GM12892 (cell line): ENCODE measurements around the gene C2orf74.

Source experiments
- POLR2A ChIP-seq: IDR thresholded peaks from 2 replicates; pipeline ENCODE4 v1.6.1; 2011; ENCODE audit warnings: low read depth, low read length, control low read depth
- POLR2AphosphoS5 ChIP-seq: IDR thresholded peaks from 2 replicates; pipeline ENCODE4 v1.6.1; 2011; ENCODE audit warnings: low read depth, low read length, control low read depth
- TAF1 ChIP-seq: IDR thresholded peaks from 2 replicates; pipeline ENCODE4 v1.6.1; 2011; ENCODE audit warnings: low read depth, mild to moderate bottlenecking, control low read depth, low read length, borderline replicate concordance

GRCh38 chr2:61178603-61179545, 16.9 kb downstream of the C2orf74 start:
- no peak for TF ChIP-seq TAF1
- TF ChIP-seq POLR2A, result no peak
- no peak for TF ChIP-seq POLR2AphosphoS5
